ENCODE data around the gene CWH43.
A peak's percentile ranks its signal among the peaks of the same experiment; 100 is the strongest.
"Not testable (repeated sequence)": the region's sequence is repeated elsewhere in the genome, so short reads cannot be mapped to it uniquely, and the experiment has no call there.

The CWH43 gene

DNA sequence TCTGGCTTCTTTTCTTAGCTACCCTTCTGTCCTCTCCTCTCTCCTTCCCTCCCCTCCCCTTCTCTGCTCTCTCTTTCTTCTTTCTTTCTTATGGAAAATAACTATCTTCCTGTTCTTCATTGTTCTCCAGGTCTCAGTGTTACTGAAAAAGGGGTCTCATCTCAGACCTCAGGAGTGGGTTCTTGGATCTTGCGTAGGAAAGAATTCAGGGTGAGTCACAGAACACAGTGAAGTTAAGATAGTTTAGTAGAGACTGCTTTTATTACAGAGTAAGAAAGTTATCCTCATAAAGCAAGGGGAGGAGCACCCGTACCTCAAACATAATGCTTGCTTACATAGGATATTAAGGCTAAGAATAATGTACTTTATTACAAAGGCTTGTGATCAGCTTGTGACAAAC is 31.8 kb upstream of the CWH43 start:
- no peak overlapping the region for H3K4me3 ChIP-seq (ENCODE audit: low read depth, low read length)
- no peak for TF ChIP-seq MYC (IDR thresholded peaks at IDR 0.05; ENCODE audit: low read depth, low read length)
- TF ChIP-seq, protein P1, sequence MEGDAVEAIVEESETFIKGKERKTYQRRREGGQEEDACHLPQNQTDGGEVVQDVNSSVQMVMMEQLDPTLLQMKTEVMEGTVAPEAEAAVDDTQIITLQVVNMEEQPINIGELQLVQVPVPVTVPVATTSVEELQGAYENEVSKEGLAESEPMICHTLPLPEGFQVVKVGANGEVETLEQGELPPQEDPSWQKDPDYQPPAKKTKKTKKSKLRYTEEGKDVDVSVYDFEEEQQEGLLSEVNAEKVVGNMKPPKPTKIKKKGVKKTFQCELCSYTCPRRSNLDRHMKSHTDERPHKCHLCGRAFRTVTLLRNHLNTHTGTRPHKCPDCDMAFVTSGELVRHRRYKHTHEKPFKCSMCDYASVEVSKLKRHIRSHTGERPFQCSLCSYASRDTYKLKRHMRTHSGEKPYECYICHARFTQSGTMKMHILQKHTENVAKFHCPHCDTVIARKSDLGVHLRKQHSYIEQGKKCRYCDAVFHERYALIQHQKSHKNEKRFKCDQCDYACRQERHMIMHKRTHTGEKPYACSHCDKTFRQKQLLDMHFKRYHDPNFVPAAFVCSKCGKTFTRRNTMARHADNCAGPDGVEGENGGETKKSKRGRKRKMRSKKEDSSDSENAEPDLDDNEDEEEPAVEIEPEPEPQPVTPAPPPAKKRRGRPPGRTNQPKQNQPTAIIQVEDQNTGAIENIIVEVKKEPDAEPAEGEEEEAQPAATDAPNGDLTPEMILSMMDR (IDR thresholded peaks at IDR 0.05; ENCODE audit: low read depth, low read length) = no peak
- no peak for TF ChIP-seq POLR2A (IDR thresholded peaks at IDR 0.05; ENCODE audit: extremely low read depth, insufficient read length)
- TF ChIP-seq, protein P2, sequence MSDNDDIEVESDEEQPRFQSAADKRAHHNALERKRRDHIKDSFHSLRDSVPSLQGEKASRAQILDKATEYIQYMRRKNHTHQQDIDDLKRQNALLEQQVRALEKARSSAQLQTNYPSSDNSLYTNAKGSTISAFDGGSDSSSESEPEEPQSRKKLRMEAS (IDR thresholded peaks at IDR 0.05; ENCODE audit: low read depth, low read length) = no peak

DNA sequence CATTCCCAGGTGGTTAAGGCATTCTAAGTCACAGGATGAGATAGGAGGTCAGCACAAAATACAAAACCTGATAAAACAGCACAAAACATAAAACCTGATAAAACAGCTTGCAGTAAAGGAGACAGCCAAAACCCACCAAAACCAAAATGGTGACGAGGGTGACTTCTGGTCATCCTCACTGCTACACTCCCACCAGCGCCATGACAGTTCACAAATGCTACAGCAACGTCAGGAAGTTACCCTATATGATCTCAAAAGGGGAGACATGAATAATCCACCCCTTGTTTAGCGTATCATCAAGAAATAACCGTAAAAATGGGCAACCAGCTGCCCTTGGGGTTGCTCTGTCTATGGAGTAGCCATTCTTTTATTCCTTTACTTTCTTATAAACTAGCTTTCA is 28.7 kb upstream of the CWH43 start:
- DNase-seq (ENCODE audit: low read depth) = not testable (repeated sequence)

More for the DNA sequence above, 31.8 kb upstream of the CWH43 start:
- DNase-seq (ENCODE audit: low read depth) = no peak

DNA sequence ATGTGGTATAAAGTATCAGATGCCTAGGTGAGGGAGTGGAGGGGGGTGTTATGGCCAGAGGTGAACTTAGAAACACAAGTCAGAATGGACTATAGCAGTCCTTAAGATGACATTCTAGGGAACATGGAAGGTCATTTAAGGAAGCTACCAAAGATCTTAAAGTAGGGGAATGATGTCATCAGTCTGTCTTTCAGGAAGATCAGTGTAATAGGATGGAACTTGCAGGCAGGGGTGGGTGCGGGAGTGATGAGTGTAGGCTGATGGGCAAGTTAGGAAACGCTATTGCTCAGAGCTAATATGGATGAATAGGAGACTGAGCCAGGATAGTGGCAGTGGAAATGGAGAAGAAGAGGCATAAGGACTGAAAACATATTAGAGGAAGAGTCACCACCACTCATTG is 27.5 kb upstream of the CWH43 start:
- no peak for DNase-seq (ENCODE audit: low read depth)
- no peak overlapping the region for H3K4me3 ChIP-seq (ENCODE audit: low read depth, low read length)
- TF ChIP-seq, protein P2 (IDR thresholded peaks at IDR 0.05; ENCODE audit: low read depth, low read length) = no peak
- no peak for TF ChIP-seq POLR2A (IDR thresholded peaks at IDR 0.05; ENCODE audit: extremely low read depth, insufficient read length)
- TF ChIP-seq MYC (IDR thresholded peaks at IDR 0.05; ENCODE audit: low read depth, low read length) = no peak
- TF ChIP-seq, protein P1 (IDR thresholded peaks at IDR 0.05; ENCODE audit: low read depth, low read length) = no peak

More for the DNA sequence above, 28.7 kb upstream of the CWH43 start:
- H3K4me3 ChIP-seq (ENCODE audit: low read depth, low read length) = not testable (repeated sequence)

DNA sequence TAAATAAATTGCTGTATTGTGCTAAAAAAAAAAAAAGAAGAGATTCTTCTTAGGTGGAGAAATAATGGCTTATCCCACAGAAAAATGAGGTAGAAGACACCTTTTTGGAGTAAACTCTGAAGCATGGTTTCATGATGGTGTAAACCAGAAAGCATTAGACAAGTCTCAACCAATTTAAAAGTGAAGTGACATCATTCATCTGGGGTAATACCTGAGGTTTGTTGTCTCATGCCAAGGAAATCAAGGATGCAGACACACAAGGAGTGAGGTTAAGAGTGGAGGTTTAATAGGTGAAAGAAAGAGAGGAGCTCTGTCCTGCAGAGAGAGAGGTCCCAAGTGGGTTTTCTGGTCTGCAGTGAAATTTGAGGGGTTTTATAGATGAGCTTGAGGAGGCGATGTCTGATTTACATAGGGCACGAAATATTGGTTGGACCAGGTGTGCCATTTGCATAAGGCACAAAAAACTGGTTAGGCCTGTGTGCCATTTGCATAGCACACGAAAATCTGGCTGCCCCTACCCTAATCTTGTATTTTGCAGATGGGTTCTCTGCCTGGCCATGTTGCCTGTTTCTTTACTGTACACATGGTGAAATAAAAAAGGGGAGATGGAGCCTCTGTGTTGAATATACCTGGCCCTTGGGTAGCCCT is 25.0 kb upstream of the CWH43 start:
- no peak for TF ChIP-seq MYC (IDR thresholded peaks at IDR 0.05; ENCODE audit: low read depth, low read length)
- TF ChIP-seq, protein P2 (IDR thresholded peaks at IDR 0.05; ENCODE audit: low read depth, low read length) = no peak
- TF ChIP-seq POLR2A (IDR thresholded peaks at IDR 0.05; ENCODE audit: extremely low read depth, insufficient read length) = no peak
- TF ChIP-seq, protein P1 (IDR thresholded peaks at IDR 0.05; ENCODE audit: low read depth, low read length) = no peak
- no peak overlapping the region for H3K4me3 ChIP-seq (ENCODE audit: low read depth, low read length)
- DNase-seq (ENCODE audit: low read depth) = no peak

DNA sequence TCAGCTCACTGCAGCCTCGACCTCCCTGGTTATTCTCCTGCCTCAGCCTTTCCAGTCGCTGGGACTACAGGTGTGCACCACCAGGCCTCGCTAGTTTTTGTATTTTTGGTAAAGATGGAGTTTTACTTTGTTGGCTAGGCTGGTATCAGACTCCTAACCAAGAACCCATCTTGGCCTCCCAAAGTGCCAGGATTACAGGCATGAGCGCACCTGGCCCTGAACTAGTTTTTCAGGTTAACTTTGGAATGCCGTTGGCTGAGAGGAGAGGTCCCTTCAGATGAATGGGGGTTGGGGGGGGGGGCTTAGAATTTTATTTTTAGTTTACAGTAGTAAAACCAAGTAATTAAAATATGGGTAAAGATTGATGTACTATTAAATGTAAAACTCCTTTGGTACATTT is 23.4 kb upstream of the CWH43 start:
- TF ChIP-seq, protein P1 (IDR thresholded peaks at IDR 0.05; ENCODE audit: low read depth, low read length) = no peak
- TF ChIP-seq MYC (IDR thresholded peaks at IDR 0.05; ENCODE audit: low read depth, low read length) (no peak), POLR2A (IDR thresholded peaks at IDR 0.05; ENCODE audit: extremely low read depth, insufficient read length) (no peak)
- TF ChIP-seq, protein P2 (IDR thresholded peaks at IDR 0.05; ENCODE audit: low read depth, low read length) = no peak
- H3K4me3 ChIP-seq (ENCODE audit: low read depth, low read length) = no peak overlapping the region
- no peak for DNase-seq (ENCODE audit: low read depth)

DNA sequence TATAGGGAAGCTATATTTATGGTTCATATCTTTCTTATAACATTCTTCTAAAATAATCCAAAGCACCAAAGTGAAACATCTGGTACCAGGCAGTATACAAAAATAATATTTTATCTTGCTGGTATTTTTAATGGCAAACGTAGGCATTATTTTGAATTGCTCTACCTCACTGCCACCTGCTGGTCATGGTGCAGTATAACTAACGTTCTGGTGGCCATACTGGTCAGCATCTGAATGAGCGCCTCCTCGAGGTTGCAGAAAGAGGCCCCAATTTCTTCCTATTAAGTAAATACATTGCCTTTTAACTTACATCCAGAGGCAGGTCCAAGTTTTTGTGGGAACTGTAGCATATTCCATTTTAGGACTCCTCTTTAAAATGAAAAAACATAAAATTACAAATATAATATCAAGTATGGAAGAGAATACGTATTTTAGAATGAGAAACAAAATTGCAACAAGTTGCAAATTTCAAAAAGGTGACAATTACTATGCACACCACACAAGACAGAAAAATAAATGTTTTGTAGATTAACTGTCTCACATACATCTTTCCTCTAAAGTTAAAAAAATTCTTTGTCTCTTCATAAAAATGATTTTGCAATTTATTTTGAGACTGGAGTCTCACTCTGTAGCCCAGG is 22.9 kb upstream of the CWH43 start:
- H3K4me3 ChIP-seq (ENCODE audit: low read depth, low read length) = no peak overlapping the region
- DNase-seq (ENCODE audit: low read depth) = peak; percentile 87
- no peak for TF ChIP-seq MYC (IDR thresholded peaks at IDR 0.05; ENCODE audit: low read depth, low read length)
- TF ChIP-seq, protein P1 (IDR thresholded peaks at IDR 0.05; ENCODE audit: low read depth, low read length) = peak; percentile 99

All from NB4 (cell line).